ENCODE data around the gene NARS2.

The NARS2 gene

DNA sequence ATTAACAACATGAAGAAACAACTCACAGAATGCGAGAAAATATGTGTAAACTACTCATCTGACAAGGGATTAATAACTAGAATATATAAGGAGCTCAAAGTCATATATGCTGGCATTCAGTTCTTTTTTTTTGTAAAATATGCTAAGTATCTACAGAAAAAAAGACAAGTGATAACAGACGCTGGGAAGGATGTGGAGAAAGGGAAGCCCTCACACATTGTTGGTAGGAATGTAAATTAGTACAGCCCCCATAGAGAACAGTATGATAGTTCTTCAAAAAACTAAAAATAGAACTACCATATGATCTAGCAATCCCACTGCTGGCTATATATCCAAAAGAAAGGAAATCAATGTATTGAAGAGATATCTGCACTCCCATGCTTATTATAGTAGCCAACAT, 170.9 kb downstream of the NARS2 start:
- no peak for DNase-seq

DNA sequence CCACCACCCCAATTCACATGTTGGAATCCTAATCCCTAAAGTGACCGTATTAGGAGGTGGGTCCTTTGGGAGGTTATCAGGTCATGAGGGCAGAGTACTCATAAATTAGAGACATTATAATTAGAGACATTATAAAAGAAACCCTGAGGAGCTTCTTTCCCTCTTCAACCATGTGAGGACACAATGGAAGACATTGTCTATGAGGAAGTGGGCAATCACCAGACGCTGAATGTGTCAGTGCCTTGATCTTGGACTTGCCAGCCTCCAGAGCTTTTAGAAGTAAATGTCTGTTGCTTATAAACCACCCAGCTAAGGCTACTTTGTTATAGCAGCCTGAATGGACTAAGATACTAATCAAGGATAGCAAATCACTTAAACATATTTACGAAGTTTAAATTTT, 171.8 kb downstream of the NARS2 start:
- DNase-seq, result no peak

DNA sequence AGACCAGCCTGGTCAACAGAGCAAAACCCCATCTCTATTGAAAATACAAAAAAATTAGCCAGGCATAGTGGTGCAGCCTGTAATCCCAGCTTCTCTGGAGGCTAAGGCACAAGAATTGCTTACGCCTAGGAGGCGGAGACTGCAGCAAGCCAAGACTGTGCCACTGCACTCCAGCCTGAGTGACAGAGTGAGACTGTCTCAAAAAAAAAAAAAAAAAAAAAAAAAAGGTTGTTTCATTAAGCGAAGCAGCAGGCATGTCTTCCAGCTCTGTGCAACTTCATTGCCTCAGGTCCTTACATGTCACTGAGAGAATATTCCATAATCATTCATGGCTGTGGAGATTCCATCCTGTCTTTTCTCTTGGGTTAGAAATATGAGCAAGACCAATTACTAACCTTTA, 174.0 kb downstream of the NARS2 start:
- no peak for DNase-seq

DNA sequence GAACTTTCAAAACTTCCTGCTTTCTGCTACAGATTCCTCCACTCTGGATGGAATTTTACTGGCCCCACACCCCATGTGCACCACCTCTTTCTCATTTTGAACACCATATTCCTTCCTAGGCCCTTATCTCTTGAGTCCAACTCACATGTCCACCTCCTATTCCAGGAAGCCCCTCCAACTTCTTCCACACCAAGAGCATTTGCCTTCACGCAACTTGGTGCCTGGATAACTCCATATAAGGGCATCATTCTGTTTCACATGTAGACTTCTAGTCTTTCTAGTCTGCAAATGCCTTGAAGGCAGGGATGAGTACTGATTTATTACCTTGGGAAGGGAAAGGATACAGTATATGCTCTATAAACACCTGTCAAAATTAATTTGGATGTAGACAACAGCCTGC, 174.5 kb downstream of the NARS2 start:
- DNase-seq, result no peak

DNA sequence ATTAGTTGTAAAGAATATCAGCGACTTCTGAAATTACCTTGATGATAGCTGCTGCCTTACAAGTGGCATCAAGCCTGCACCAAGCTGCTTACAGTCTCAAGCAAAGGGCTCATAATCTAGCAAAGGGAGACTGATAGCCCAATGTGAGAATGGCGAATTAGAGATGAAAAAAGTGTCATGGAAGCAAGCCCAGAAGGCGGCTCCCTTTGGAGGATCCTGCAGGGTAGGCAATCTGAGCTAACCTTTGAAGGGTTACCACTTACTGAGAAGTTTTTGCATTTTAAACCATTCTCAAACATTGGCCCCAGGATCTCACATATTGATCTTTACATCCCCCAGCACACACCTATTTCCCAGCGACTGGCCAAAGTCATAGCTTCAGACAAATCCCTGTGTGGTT, 175.5 kb downstream of the NARS2 start:
- no peak for DNase-seq

DNA sequence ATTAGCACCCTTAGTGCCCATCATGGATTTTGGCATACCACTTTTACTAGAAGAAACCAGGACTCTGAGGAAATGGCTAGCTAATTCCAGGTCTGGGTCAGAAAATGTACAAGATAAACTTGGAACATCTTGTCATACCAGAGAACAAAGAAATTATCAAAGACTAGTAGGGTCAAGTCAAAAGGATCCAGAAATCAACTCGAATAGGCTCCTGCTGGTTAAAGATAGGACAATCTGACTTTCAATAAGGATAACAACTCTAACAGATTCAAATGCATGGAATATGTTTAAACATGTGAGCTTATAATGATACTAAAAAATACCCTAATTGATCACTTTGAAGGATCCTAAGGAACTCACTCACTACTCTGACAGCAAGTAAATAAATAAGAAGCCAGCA, 175.9 kb downstream of the NARS2 start:
- DNase-seq, result no peak

DNA sequence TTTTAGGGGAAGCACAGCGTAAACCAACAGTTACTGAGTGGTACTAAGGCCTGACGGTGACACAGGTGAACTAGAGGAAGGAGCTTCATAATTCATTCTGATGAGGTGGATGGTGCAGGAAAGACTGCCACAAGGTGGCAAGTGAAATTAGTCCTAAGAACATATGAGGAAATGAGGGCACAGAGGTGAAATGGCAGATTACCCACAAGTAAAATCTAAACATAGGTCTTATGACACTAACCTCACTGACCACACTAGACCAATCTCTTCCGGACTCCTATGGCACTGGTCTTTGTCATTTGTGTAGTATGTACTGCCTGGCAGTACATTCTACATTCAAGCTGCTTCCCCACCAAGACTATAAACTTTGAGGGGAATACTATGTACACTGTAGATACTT, 177.3 kb downstream of the NARS2 start:
- DNase-seq, result no peak

DNA sequence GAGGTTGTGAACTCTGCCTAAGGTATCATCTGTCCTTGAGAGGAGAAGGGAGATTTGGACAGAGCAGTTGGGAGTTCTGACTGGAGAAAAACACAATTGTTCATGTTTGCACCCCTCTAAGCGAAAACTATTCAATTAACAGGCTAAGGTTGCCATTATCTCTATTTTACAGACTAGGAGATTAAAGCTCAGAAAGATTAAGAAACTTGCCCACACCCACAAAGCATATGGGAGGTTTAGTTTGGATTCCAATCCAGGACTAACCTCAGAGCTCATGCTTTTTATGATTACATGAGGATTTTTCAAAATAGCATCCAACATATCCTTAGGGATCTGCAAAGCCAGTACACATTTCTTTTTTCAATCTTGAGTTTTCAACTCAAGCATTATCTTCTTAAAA, 179.1 kb downstream of the NARS2 start:
- DNase-seq, result no peak

DNA sequence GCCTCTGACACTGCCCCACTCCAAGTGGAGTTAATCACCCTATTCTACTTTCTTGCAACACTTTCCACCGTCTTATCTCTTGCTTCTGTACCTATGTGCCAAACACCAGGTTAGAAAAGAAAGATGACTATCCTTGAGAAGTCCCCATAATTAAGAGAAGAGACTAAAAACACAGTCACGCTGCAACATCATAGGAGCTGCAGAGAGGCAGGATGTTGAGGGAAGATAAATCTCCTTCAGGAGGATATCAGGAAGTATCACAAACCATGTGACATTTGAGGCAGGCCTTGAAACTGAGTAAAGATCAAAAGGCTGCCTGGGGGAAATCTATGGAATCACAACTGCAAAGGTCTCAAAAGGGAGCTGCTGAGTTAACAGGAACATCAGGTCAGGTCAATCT, 181.8 kb downstream of the NARS2 start:
- DNase-seq, result no peak

DNA sequence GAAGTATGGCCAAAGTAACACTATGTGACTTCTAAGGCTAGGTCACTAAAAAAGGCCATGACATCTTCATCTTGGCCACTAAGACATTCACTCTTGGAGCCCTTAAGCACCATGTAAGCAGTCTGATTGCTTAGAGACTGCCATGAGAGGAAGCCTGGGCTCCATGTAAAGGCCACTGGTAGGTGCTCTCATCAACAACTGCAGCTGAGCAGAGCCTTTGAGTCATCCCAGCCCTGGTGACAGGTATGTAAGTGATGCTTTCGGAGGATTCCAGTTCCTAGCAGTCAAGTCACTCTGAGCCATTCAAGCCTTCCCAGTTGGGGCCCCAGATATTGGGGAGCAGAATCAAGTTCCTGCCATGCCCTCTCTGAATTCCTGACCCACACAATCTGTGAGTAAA, 183.2 kb downstream of the NARS2 start:
- no peak for DNase-seq

DNA sequence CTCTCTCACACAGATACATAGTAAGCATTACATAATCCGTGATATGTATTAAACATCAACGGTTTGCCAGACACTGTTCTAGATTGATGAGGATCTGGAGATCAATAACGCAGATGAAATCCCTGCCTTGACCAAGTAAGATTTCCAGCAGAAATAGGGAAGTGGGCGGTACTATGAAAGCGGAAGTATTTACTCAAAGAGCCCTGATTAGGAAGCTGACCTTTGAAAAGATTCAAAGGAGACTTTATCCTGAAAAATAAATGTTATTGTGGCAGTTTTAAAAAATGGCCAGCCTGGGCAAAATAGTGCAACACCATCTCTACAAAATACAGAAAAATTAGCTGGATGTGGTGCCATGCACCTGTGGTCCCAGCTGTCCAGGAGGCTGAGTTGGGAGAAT, 183.9 kb downstream of the NARS2 start:
- no peak for DNase-seq

DNA sequence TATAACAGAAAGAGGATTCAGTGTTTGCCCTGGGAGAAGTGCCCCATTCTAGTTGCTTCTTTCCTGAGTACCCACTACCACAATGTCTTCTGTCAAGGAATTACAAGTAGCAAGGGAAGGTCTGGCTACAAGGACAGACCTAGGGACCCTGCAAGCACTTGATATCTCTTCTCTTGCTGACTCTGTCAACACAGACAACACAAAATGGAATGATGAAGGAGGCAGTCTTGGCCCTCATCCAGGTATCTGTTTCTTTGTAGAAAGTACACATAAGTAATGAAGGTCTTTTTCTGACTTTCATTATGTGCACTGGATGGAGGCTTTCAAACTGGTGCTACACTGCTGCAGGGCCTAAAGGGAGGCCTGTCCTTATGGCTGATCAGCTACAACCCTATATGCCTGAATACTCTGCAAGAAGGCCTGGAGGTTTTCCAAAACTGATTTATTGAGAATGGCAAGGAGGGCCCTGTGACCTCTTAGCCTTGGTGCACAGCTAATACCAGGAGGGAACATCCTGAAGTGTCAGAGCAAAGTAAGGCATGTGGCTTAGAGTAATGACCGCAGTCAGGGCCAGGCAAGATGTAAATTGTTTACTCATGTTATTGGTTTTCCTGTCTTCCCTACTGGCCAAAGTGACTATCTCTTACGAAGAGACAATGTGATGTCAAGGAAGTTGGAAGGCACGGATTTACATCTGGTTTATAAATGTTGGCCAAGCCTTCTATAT, 188.3 kb downstream of the NARS2 start:
- no peak for DNase-seq
